ELF-1 (cell line): ENCODE data around the gene RASA1.
"Not testable (repeated sequence)": the region's sequence is repeated elsewhere in the genome, so short reads cannot be mapped to it uniquely, and the experiment has no call there.

ENCODE experiments used
- DNase-seq: peaks from one replicate; pipeline ENCODE4 v3.0.0-alpha.2; 2016; ENCODE audit warnings: low read depth, low spot score

RASA1 gene

GRCh38 chr5:87267574-87268125 lies at the start of gene RASA1:
Gene RASA1, plus strand, starts transcription at chr5:87267883. Its CDS starts 569 bp downstream, at chr5:87268452.
- DNase-seq, result peak; percentile 97

GRCh38 chr5:87229780-87230179 lies 37.9 kb upstream of the RASA1 start:
- no peak for DNase-seq

GRCh38 chr5:87231037-87231808 lies 36.5 kb upstream of the RASA1 start:
- no peak for DNase-seq

GRCh38 chr5:87233143-87233542 lies 34.5 kb upstream of the RASA1 start:
- DNase-seq, result no peak

GRCh38 chr5:87241555-87241954 lies 26.1 kb upstream of the RASA1 start:
- DNase-seq, result no peak

GRCh38 chr5:87242242-87242641 lies 25.4 kb upstream of the RASA1 start:
- no peak for DNase-seq

GRCh38 chr5:87243161-87243844 lies 24.4 kb upstream of the RASA1 start:
- DNase-seq, result no peak

GRCh38 chr5:87245451-87245850 lies 22.2 kb upstream of the RASA1 start:
- DNase-seq, result no peak

- no peak for DNase-seq
Measured at GRCh38 chr5:87246061-87246460, 21.6 kb upstream of the RASA1 start.

- DNase-seq, result peak; percentile 31
Measured at GRCh38 chr5:87252283-87252605, 15.4 kb upstream of the RASA1 start.

- DNase-seq, result no peak
Measured at GRCh38 chr5:87254035-87254434, 13.6 kb upstream of the RASA1 start.

- DNase-seq, result no peak
Measured at GRCh38 chr5:87258507-87258906, 9.2 kb upstream of the RASA1 start.

- DNase-seq, result no peak
Measured at GRCh38 chr5:87260604-87261192, 7.0 kb upstream of the RASA1 start.

GRCh38 chr5:87263498-87263897 lies 4.2 kb upstream of the RASA1 start:
- peak; percentile 14 for DNase-seq

GRCh38 chr5:87266914-87267573 lies 639 bp upstream of the RASA1 start:
- DNase-seq, result no peak

GRCh38 chr5:87268126-87268969 lies 665 bp downstream of the RASA1 start:
- DNase-seq, result peak; percentile 77

- DNase-seq, result no peak
Measured at GRCh38 chr5:87268970-87269377, 1.3 kb downstream of the RASA1 start.

GRCh38 chr5:87270888-87271287 lies 3.2 kb downstream of the RASA1 start:
- not testable (repeated sequence) for DNase-seq

GRCh38 chr5:87276655-87277054 lies 9.0 kb downstream of the RASA1 start:
- no peak for DNase-seq

GRCh38 chr5:87277279-87277835 lies 9.7 kb downstream of the RASA1 start:
- no peak for DNase-seq

GRCh38 chr5:87278590-87279100 lies 11.0 kb downstream of the RASA1 start:
- no peak for DNase-seq
